Measurements from ENCODE around the gene ENGASE. TPM values are rescaled to one million over a fixed set of nuclear protein-coding genes. Genes with fewer than 3 reads are reported as not detected.

Gene ENGASE
- total and polyA plus RNA-seq, 2 of the 8 experiments (the other 6 are each of a cell fraction or from before 2014, with no cell fraction given) = 9.3 to 36.1 TPM

DNA sequence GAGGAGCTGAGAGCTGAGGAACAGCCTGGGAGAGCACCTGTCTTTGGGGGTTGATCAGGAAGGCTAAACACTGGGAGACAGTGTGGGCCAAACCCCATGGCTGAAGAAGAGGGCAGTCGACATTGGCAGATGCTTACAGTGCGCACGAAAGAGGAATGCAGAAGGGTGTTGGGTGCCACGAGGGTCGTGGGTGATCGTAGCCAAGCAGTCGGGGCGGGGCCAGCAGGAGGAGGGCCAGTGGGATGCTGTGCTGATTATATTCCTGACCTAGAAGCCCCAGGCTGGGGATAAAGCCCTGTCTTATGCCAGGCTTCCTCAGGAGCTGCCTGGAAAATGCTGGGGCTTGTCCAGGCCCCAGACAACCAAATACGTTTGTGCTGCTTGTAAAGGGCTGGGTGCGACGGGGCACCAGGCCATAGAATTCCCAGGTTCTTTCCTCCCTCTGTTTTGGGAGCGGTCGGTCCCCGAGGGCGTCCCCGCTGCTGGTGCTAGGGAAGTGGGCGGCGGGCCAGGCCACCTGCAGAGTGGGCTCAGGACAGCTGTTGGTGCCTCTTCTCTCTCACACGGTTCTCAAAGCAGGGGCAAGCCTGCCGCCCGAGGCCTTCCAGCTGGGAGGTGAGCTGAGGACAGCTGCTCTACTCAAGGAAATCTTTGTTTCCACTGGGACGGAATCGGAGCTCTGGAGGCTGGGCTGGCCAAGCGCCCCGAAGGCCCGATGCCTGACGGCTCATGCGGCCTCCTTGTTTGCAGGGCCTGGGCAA lies 40.7 kb upstream of the ENGASE start (continued):
- TF ChIP-seq CHD7 (IDR thresholded peaks at IDR 0.05; ENCODE audit: insufficient replicate concordance, low read length) (no peak), TBP (IDR thresholded peaks at IDR 0.05; ENCODE audit: low read depth, low read length) (no peak), CTBP2 (IDR thresholded peaks at IDR 0.05; ENCODE audit: borderline replicate concordance, insufficient read depth, insufficient read length, low read length) (no peak), MAX (IDR thresholded peaks at IDR 0.05) (no peak), TCF12 (IDR thresholded peaks at IDR 0.05; ENCODE audit: low read depth, low read length) (no peak), KDM1A (IDR thresholded peaks at IDR 0.05; ENCODE audit: borderline replicate concordance, low read length) (no peak), MAFK (IDR thresholded peaks at IDR 0.05; ENCODE audit: low read depth, low read length) (no peak), SIRT6 (IDR thresholded peaks at IDR 0.05; ENCODE audit: low read length) (no peak), BACH1 (IDR thresholded peaks at IDR 0.05; ENCODE audit: low read length) (no peak)
- TF ChIP-seq, protein P1, sequence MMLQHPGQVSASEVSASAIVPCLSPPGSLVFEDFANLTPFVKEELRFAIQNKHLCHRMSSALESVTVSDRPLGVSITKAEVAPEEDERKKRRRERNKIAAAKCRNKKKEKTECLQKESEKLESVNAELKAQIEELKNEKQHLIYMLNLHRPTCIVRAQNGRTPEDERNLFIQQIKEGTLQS (IDR thresholded peaks at IDR 0.05; ENCODE audit: insufficient read depth, low read depth, low read length) = no peak
